HG03571 (cell line): Measurements from ENCODE around the gene SLCO2B1.

Experiments
- ATAC-seq: cut with Tn5 transposase; IDR thresholded peaks from one replicate; pipeline ENCODE4 v1.9.1; 2021; ENCODE audit not compliant: unreplicated experiment

Gene SLCO2B1

GRCh38 chr11:75161506-75162095 is 10.7 kb downstream of the SLCO2B1 start:
- no peak for ATAC-seq

- no peak for ATAC-seq
Measured at GRCh38 chr11:75162954-75163353, 12.0 kb downstream of the SLCO2B1 start.

DNA sequence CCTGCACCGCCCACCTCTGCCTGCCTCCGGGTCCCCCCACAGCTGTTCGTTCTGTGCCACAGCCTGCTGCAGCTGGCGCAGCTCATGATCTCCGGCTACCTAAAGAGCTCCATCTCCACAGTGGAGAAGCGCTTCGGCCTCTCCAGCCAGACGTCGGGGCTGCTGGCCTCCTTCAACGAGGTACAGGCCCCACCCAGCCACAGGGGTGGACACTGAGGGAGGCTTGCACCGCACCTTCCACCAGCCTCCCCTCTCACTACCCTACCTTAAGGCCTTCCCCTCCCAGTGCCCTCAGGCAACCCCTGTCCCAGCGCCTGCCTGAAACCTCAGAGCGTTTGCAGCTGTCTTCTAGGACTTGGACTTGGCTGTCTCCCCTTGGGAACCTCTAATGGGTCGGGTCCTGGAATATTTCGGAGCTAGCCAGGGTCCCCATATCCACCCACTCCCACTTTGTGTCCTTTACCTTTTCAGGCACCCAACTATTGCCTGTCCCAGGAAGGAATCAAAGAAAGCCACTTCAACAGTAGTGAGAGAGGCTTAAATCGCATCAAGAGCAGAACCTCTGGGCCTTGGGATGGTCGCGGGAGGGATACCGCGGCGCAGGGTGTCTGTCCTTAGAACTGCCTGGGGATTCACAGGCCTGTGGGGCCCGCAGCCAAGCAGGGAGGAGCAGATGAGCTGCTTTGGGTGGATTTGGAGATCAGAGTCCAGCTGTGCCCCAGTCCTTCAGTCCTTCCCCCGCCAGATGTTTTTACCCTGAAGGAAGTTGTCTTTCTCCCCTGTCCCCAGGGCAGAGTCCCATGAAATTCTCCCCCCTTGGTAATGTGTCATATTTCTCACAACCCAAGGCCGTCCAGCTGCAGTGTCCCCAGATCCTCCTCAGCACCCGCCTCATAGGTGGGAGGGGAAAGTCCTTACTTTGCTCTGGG is 13.3 kb downstream of the SLCO2B1 start:
- ATAC-seq = no peak

GRCh38 chr11:75165721-75166120 is 14.8 kb downstream of the SLCO2B1 start:
- no peak for ATAC-seq

DNA sequence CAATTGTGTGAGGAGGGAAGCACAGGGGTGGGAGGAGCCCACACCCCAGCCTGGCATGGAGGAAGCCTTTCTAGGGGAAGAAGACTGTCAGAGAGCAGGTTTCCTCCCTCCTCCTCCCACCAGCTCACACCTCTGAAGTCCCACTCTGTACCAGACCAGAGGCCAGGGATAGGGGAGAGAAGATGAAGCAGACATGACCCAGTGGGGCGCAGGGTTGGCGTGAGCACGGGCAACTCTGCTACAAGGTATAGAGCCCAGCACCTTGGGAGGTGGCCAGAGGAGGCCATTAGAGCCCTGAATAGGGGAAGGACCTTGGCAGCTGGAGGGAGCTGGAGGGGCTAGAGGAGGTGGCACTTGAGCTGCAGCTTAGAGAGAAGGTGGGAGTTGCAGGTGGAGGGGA is 15.9 kb downstream of the SLCO2B1 start:
- ATAC-seq = no peak

DNA sequence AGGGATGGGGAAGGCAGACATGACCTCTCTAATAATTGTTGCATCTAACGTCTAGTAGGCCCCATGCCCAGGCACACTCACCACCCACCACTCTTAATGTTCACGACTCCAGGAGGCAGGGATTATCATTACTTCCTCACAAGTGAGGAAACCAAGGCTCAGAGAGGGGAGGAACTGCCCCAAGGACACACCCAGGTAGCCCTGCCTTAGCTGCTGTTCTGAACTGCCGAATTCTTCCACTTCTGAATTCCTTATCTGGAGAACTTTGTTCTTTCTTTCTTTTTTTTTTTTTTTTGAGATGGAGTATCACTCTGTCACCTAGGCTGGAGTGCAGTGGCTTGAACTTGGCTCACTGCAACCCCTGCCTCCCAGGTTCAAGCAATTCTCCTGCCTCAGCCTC is 16.7 kb downstream of the SLCO2B1 start:
- ATAC-seq = no peak

DNA sequence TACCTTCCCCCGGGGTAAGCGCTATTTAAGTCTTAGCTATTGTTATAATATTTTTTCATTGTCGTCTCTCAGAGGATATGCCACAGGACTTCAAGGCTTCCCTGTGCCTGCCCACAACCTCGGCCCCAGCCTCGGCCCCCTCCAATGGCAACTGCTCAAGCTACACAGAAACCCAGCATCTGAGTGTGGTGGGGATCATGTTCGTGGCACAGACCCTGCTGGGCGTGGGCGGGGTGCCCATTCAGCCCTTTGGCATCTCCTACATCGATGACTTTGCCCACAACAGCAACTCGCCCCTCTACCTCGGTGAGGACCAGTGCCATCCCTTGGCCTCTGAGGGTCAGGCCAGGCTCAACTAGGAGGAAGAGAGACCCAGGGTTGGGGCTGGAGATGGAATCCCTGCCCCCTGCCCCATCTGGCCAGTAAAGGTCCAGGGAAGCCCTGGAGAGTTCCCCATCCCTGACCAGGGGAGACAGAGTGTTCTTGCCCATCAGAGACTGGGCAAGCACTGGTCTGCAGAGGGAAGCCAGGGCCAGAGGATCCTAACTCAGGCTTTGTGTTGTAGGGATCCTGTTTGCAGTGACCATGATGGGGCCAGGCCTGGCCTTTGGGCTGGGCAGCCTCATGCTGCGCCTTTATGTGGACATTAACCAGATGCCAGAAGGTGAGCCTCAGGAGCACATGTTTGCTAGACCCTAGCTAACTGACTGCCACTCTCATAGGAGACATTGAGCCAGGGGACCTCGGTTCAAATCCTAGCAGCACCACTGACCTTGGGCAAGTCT is 18.4 kb downstream of the SLCO2B1 start:
- no peak for ATAC-seq

- no peak for ATAC-seq
Measured at GRCh38 chr11:75170516-75171201, 19.8 kb downstream of the SLCO2B1 start.

DNA sequence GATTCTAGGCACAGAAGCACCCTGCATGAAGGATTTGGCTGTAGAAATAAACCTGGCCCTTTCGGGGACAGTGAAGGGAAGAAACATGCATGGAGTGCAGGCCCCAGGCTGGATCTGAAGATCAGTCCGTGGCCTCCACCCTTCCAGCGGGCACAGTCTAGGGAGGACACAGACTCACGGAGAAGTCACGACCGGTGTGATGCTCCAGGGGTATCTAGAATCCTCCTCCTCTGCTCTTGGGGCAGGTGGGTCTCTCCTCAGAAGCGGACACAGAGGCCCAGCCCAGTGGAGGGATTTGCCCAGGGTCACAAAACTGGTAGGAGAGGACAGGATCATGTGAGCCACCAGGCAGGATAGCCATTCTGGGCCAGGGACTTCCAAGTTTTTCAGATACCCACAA is 22.4 kb downstream of the SLCO2B1 start:
- ATAC-seq = no peak

GRCh38 chr11:75174781-75175370 is 24.0 kb downstream of the SLCO2B1 start:
- ATAC-seq = no peak

DNA sequence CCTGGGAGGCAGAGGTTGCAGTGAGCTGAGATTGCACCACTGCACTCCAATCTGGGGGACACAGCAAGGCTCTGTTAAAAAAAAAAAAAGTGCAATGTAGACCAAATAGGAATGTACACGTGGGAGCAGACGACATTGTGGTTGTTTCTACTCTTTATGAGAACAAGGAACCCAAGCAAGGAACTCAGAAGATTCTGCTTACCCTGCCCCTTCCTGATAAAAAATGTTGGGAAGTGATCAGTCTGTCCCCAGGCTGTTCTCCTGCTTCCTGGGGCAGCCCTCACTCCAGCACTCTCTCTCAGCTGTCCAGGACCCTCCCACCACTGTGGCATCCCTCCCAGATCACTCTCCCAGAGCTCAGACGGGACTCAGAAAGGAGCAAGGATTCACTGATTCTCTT is 31.8 kb downstream of the SLCO2B1 start:
- no peak for ATAC-seq

DNA sequence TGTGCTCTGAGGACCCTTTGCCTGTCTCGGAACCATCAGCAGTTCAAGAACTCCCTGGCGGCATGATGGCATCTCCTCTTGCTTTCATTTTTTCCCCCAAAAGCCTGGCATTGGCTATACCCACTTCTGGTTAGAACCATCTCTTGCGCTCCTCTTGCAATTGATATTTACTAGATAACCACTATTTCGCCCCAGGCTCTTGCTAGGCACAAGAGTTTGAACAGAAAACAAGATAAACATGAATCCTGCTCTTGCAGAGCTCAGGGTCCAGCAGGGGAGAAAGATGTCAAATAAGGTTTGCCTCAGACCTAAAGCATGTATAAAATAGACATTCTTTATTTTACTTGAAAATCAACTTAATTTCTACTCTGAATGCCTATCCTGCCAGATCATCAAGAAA is 33.1 kb downstream of the SLCO2B1 start:
- no peak for ATAC-seq

DNA sequence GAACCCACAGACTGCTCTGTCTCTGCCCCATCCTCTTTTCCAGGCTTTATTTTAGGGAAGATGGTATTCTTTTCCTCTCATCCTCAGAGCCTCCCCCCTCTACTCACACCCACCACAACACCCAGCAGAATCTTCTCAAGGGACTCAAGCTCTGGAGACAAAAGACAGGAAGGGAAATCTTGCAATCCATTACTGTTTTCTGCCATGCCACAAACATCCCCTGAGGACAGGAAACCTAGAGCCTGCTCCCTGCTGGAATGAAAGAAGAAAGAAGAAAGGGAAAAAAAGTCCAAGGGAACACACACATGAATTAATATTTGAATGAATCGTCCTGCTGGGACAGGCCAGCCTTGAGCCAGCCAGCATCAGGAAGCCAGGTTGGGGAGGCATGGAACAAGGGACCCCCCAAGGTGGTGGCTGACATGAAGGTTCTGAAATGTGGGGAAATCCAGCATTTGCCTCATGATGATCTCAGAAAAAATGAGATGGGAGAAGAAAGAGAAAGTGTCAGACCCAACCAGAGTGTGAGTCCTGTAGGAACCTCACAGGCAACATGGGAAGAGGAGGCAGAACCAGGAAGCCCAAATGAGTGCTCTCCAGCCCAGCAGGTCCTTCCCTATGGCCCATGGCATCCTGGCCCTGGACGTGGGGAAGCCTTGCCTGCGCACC is 34.0 kb downstream of the SLCO2B1 start:
- ATAC-seq = no peak

DNA sequence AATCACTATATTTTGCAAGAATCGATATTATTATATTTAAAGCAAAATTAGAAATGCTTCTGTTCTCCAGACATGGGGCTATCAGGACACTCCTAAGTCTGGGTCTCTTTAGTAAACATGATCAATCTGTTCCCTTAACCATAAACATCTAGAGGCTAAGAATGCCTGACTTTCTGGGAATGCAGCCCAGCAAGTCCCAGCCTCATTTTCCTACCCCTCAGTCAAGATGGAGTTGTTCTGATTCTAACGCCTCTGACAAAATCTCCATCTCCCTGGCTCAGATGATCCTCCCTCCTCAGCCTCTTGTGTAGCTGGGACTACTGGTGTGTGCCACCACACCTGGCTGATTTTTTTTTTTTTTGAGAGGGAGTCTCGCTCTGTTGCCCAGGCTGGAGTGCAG is 35.0 kb downstream of the SLCO2B1 start:
- no peak for ATAC-seq

- no peak for ATAC-seq
Measured at GRCh38 chr11:75186999-75187398, 36.1 kb downstream of the SLCO2B1 start.

GRCh38 chr11:75188671-75189070 is 37.8 kb downstream of the SLCO2B1 start:
- no peak for ATAC-seq

- ATAC-seq = no peak
Measured at GRCh38 chr11:75189108-75189507, 38.2 kb downstream of the SLCO2B1 start.

DNA sequence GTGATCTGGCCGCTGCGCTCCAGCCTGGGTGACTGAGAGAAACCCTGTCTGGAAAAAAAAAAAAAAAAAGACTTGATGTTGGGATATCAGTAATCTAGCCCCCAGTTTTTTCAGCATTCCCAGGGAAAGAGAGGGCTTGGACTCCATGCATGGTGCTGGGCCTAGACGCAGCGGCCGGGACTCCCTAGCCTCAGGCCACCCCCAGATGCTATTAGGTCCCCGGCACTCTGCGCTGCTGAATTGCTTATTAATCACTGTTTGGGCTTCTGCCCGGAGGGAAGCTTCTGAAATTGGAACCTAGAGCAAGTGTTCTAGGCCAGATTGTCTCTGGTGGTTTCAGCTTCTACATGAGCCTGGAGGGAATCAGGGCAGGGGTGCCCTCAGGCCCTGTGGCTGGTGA is 39.0 kb downstream of the SLCO2B1 start:
- no peak for ATAC-seq

DNA sequence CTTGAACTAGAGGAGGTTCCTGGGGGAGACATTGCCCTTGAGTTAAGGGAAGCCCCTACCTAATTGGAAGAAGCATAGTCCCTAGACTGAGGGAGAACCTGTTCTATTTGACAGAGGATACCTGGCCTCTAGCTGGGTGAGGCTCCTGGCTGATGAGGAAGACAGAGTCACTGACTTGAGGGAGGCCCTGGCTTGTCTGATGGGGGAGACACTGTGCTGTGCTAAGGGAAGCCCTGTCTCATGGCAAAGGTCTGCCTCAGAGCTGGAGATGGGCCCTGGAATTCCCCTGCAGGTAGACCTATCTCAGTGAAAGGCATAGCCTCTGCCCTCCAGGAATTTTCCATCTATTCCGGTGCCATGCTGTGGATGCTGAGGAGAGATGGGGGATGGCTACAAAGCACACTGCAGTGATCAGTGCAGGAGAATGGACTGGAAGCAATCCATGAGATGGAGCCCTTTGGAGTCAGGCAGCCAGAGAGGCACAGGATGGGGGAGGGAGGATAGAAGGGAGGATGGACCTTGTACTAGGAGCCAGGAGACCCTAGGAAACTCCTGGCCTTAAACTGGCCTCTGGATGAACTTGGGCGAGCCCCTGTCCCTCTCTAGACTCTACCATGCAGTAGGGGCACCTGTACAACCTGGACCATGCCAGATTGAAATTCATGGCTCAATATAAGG is 39.9 kb downstream of the SLCO2B1 start:
- ATAC-seq = no peak

- no peak for ATAC-seq
Measured at GRCh38 chr11:75191330-75191717, 40.4 kb downstream of the SLCO2B1 start.
